ENCODE results near the gene THEMIS. TPM values are rescaled to one million over a fixed set of nuclear protein-coding genes. Genes with fewer than 3 reads are reported as not detected.

The THEMIS gene
- total RNA-seq, 2 donors from 2014 or later, result not detected

DNA sequence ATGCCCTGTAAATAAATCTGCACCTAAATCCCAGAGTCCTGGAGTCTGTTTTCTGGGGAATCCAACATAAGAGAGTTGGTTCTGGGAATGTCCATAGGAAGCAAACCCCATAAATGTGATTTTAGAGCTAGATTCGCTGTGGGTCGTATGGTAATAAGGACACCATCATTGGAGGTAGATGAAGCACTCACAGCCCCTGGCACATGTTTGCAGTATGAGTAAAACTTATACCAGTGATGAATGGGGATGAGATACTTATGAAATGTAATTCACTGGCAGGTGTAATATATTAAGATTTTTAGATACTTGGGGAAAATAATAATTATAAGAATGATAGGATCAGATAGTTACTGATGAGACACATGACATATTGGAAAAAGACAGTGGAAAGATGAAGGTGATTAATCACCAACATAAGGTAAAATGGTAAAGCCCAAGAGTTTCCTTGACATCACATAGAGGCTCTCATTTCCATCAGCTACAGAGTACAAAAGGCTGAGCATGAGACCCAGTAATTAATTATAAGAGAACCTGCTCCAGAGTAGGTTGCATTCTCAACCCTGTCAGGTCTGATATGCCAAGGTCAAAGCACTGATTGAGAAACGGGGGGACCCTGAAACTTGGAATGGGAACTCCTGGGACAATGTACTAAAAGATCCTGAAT is 44.7 kb upstream of the THEMIS start:
- Histone ChIP-seq H3K27me3 (ENCODE audit: control insufficient read depth, insufficient read depth, low read length, poor library complexity, severe bottlenecking) (no peaks in the 10 kb centered on the region), H3K4me3 (ENCODE audit: low read length) (no peak overlapping the region), H3K9ac (ENCODE audit: extremely low read depth, low read length, poor library complexity, severe bottlenecking) (no peak overlapping the region), H3K27ac (ENCODE audit: low read depth, low read length) (no peak overlapping the region), H3K36me3 (ENCODE audit: control insufficient read depth, insufficient read depth, low read length) (no peaks in the 10 kb centered on the region), H3K4me1 (ENCODE audit: control insufficient read depth, insufficient read depth, low read length) (no peaks in the 10 kb centered on the region), H3K9me3 (ENCODE audit: control insufficient read depth, low read length) (no peaks in the 10 kb centered on the region)
- peaks cover 3% of the 10 kb centered on the region for H3K4me1 Mint-ChIP-seq
- no peaks in the 10 kb centered on the region for H3K36me3 Mint-ChIP-seq (ENCODE audit: low read depth)
- WGBS, 2 experiments (ENCODE audit: insufficient coverage in 1 of 2, insufficient read length in 1 of 2), result 90 to 92% methylated on average over 3 of the region's 3 CpGs
- H3K9me3 Mint-ChIP-seq, result no peaks in the 10 kb centered on the region
- H3K27ac Mint-ChIP-seq, result no peak overlapping the region
- no peak for DNase-seq
- no peak overlapping the region for H3K4me3 Mint-ChIP-seq
- no peak for TF ChIP-seq CTCF (conservative IDR thresholded peaks at IDR 0.05)
- no peaks in the 10 kb centered on the region for H3K27me3 Mint-ChIP-seq (ENCODE audit: insufficient read depth)

GRCh38 chr6:127941228-127941627 is 40.4 kb upstream of the THEMIS start:
- WGBS, 2 experiments (ENCODE audit: insufficient coverage in 1 of 2, insufficient read length in 1 of 2), result 89% methylated on average over 5 of the region's 5 CpGs; no CpG with 5 or more reads in 1 of the 2 experiments
- TF ChIP-seq CTCF (conservative IDR thresholded peaks at IDR 0.05), result no peak
- no peaks in the 10 kb centered on the region for H3K36me3 Mint-ChIP-seq (ENCODE audit: low read depth)
- Histone ChIP-seq H3K9ac (ENCODE audit: extremely low read depth, low read length, poor library complexity, severe bottlenecking) (no peak overlapping the region), H3K4me3 (ENCODE audit: low read length) (no peak overlapping the region), H3K4me1 (ENCODE audit: control insufficient read depth, insufficient read depth, low read length) (no peaks in the 10 kb centered on the region), H3K27me3 (ENCODE audit: control insufficient read depth, insufficient read depth, low read length, poor library complexity, severe bottlenecking) (no peaks in the 10 kb centered on the region), H3K9me3 (ENCODE audit: control insufficient read depth, low read length) (no peaks in the 10 kb centered on the region), H3K27ac (ENCODE audit: low read depth, low read length) (no peak overlapping the region), H3K36me3 (ENCODE audit: control insufficient read depth, insufficient read depth, low read length) (no peaks in the 10 kb centered on the region)
- no peak overlapping the region for H3K27ac Mint-ChIP-seq
- H3K4me1 Mint-ChIP-seq, result peaks cover 6% of the 10 kb centered on the region
- DNase-seq, result no peak
- H3K9me3 Mint-ChIP-seq, result no peaks in the 10 kb centered on the region
- no peak overlapping the region for H3K4me3 Mint-ChIP-seq
- H3K27me3 Mint-ChIP-seq (ENCODE audit: insufficient read depth), result no peaks in the 10 kb centered on the region

- H3K4me3 ChIP-seq (ENCODE audit: low read length), result no peak overlapping the region
- Mint-ChIP-seq H3K9me3 (no peaks in the 10 kb centered on the region), H3K4me3 (no peak overlapping the region), H3K36me3 (ENCODE audit: low read depth) (no peaks in the 10 kb centered on the region), H3K4me1 (peaks cover 6% of the 10 kb centered on the region), H3K27me3 (ENCODE audit: insufficient read depth) (no peaks in the 10 kb centered on the region), H3K27ac (peak overlapping the region; percentile 45)
- no peaks in the 10 kb centered on the region for H3K9me3 ChIP-seq (ENCODE audit: control insufficient read depth, low read length)
- H3K36me3 ChIP-seq (ENCODE audit: control insufficient read depth, insufficient read depth, low read length), result no peaks in the 10 kb centered on the region
- no peak for TF ChIP-seq CTCF (conservative IDR thresholded peaks at IDR 0.05)
- no peak overlapping the region for H3K9ac ChIP-seq (ENCODE audit: extremely low read depth, low read length, poor library complexity, severe bottlenecking)
- no peaks in the 10 kb centered on the region for H3K4me1 ChIP-seq (ENCODE audit: control insufficient read depth, insufficient read depth, low read length)
- no peaks in the 10 kb centered on the region for H3K27me3 ChIP-seq (ENCODE audit: control insufficient read depth, insufficient read depth, low read length, poor library complexity, severe bottlenecking)
- DNase-seq, result no peak
- H3K27ac ChIP-seq (ENCODE audit: low read depth, low read length), result no peak overlapping the region
- 91 to 94% methylated on average over 2 to 3 of the region's 3 CpGs for WGBS, 2 experiments (ENCODE audit: insufficient coverage in 1 of 2, insufficient read length in 1 of 2)
Measured at GRCh38 chr6:127939442-127940066, 38.7 kb upstream of the THEMIS start.
